ENCODE results near the gene SNX10. TPM values are rescaled to one million over a fixed set of nuclear protein-coding genes. Genes with fewer than 3 reads are reported as not detected.

The SNX10 gene
- total and polyA plus RNA-seq, 2 of the 4 experiments (the other 2 are of a cell fraction), result not detected

DNA sequence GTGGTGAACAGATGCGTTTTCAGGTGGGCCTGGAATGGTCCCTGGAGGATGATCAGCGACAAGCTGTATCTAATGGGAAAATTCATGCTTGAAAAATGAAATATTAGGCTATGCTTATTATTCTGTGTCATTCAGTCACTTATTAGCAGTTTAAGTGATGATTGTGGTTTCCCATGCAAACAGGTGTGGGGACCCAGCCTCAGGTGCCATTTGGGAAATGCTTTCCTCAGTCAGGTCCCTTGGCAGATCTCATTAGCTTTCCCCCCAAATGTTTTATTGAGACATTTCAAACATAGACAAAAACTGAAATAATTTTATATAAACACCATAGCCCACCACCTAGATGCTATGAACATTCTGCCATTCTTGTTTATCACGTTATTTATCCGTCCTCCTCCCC is 411 bp upstream of the SNX10 start:
- in situ Hi-C loops (cut with MboI; ENCODE audit: low sequenced_read_pairs) (no loop called here), intact Hi-C loops (cut with micrococcal nuclease) (no loop called here), dilution Hi-C loops (cut with HindIII; ENCODE audit: low sequenced_read_pairs, unreplicated experiment) (no loop called here)
- H2AFZ ChIP-seq (replicated peaks; ENCODE audit: low read length, poor library complexity), result no peak overlapping the region
- 0 out of 2 replicates have a peak, but pooled peaks cover 1% of the 10 kb centered on the region for H3K9me3 ChIP-seq (ENCODE audit: control insufficient read depth, insufficient read depth, low read length)
- H4K91ac ChIP-seq (ENCODE audit: insufficient read depth, low read depth, low read length), result no peak overlapping the region
- H3K9ac ChIP-seq (ENCODE audit: low read depth, low read length), result no peak overlapping the region
- H2BK15ac ChIP-seq (ENCODE audit: low read depth, low read length), result no peak overlapping the region
- TF ChIP-seq CHD1 (IDR thresholded peaks at IDR 0.05; ENCODE audit: low read depth, low read length) (no peak), MAFK (IDR thresholded peaks at IDR 0.05; ENCODE audit: low read depth, low read length) (no peak), RFX5 (IDR thresholded peaks at IDR 0.05; ENCODE audit: low read depth, low read length) (no peak), MXI1 (IDR thresholded peaks at IDR 0.05; ENCODE audit: borderline replicate concordance, low read depth, low read length) (no peak), RAD21 (IDR thresholded peaks at IDR 0.05; ENCODE audit: low read length) (no peak), BHLHE40 (IDR thresholded peaks at IDR 0.05; ENCODE audit: low read depth, low read length) (no peak), SMC3 (IDR thresholded peaks at IDR 0.05; ENCODE audit: low read depth, low read length) (no peak), MAZ (IDR thresholded peaks at IDR 0.05; ENCODE audit: borderline replicate concordance, low read depth, low read length) (no peak), POLR2A (IDR thresholded peaks at IDR 0.05; ENCODE audit: low read depth, low read length) (no peak), CEBPB (IDR thresholded peaks at IDR 0.05; ENCODE audit: low read depth, low read length) (no peak), RCOR1 (IDR thresholded peaks at IDR 0.05; ENCODE audit: insufficient replicate concordance, low read length) (no peak), NFE2L2 (IDR thresholded peaks at IDR 0.05; ENCODE audit: low read depth, low read length) (no peak), FOS (IDR thresholded peaks at IDR 0.05; ENCODE audit: low read depth, low read length) (no peak)
- TF ChIP-seq, protein P1, sequence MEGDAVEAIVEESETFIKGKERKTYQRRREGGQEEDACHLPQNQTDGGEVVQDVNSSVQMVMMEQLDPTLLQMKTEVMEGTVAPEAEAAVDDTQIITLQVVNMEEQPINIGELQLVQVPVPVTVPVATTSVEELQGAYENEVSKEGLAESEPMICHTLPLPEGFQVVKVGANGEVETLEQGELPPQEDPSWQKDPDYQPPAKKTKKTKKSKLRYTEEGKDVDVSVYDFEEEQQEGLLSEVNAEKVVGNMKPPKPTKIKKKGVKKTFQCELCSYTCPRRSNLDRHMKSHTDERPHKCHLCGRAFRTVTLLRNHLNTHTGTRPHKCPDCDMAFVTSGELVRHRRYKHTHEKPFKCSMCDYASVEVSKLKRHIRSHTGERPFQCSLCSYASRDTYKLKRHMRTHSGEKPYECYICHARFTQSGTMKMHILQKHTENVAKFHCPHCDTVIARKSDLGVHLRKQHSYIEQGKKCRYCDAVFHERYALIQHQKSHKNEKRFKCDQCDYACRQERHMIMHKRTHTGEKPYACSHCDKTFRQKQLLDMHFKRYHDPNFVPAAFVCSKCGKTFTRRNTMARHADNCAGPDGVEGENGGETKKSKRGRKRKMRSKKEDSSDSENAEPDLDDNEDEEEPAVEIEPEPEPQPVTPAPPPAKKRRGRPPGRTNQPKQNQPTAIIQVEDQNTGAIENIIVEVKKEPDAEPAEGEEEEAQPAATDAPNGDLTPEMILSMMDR (conservative IDR thresholded peaks at IDR 0.05; ENCODE audit: low read depth, low read length), result no peak
- TF ChIP-seq, protein P2, sequence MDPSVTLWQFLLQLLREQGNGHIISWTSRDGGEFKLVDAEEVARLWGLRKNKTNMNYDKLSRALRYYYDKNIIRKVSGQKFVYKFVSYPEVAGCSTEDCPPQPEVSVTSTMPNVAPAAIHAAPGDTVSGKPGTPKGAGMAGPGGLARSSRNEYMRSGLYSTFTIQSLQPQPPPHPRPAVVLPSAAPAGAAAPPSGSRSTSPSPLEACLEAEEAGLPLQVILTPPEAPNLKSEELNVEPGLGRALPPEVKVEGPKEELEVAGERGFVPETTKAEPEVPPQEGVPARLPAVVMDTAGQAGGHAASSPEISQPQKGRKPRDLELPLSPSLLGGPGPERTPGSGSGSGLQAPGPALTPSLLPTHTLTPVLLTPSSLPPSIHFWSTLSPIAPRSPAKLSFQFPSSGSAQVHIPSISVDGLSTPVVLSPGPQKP (IDR thresholded peaks at IDR 0.05; ENCODE audit: borderline replicate concordance, low read depth, low read length), result no peak
- TF ChIP-seq, protein P3, sequence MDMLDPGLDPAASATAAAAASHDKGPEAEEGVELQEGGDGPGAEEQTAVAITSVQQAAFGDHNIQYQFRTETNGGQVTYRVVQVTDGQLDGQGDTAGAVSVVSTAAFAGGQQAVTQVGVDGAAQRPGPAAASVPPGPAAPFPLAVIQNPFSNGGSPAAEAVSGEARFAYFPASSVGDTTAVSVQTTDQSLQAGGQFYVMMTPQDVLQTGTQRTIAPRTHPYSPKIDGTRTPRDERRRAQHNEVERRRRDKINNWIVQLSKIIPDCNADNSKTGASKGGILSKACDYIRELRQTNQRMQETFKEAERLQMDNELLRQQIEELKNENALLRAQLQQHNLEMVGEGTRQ (IDR thresholded peaks at IDR 0.05; ENCODE audit: low read depth, low read length), result no peak
- no peak overlapping the region for H3K4me3 ChIP-seq (ENCODE audit: insufficient read depth, low read depth, low read length)
- no peaks in the 10 kb centered on the region for H3K36me3 ChIP-seq (ENCODE audit: control insufficient read depth, insufficient read depth, low read length)
- H4K8ac ChIP-seq (ENCODE audit: low read depth in 2 of 2, low read length in 2 of 2), result no peak overlapping the region
- H3K4me2 ChIP-seq (ENCODE audit: low read depth, low read length), result peak overlapping the region; percentile 67
- H2AK5ac ChIP-seq (ENCODE audit: low read depth, low read length), result no peak overlapping the region
- H2AK9ac ChIP-seq (replicated peaks; ENCODE audit: low read depth, low read length, poor library complexity), result no peak overlapping the region
- H3K4ac ChIP-seq (ENCODE audit: low read depth, low read length), result no peak overlapping the region
- no peak overlapping the region for H2BK120ac ChIP-seq (ENCODE audit: low read depth, low read length)
- H3K4me1 ChIP-seq (ENCODE audit: control insufficient read depth, insufficient read depth, low read length), result no peaks in the 10 kb centered on the region
- no peak overlapping the region for H3K23ac ChIP-seq (ENCODE audit: low read depth, low read length)
- DNase-seq (no peak), ATAC-seq (ENCODE audit: low read depth) (no peak)
- no peaks in the 10 kb centered on the region for H4K20me1 ChIP-seq (ENCODE audit: insufficient read depth, low read length)
- no peaks in the 10 kb centered on the region for H3K9me1 ChIP-seq (ENCODE audit: insufficient read depth, low read length)
- no peak overlapping the region for H3K27ac ChIP-seq (ENCODE audit: insufficient read depth, low read length)
- H4K5ac ChIP-seq (ENCODE audit: low read depth, low read length), result no peak overlapping the region
- ChIA-PET CTCF (no interaction called here), POLR2A (ENCODE audit: unreplicated experiment) (no interaction called here)
- H3K14ac ChIP-seq (replicated peaks; ENCODE audit: low read depth, low read length), result no peak overlapping the region
- no peak overlapping the region for H3K56ac ChIP-seq (ENCODE audit: extremely low read depth, insufficient read depth, low read length)
- no TSS peak for BruUV-seq (replicated peaks)
- no peak overlapping the region for H3K18ac ChIP-seq (ENCODE audit: low read depth, low read length)
- no peak overlapping the region for H2BK20ac ChIP-seq (ENCODE audit: low read depth, low read length)
- peaks cover 13% of the 10 kb centered on the region for H3K27me3 ChIP-seq (ENCODE audit: control insufficient read depth, insufficient read depth, low read length)
- H2BK5ac ChIP-seq (ENCODE audit: low read depth, low read length, poor library complexity, severe bottlenecking), result no peak overlapping the region
- no CpG with 5 or more reads among the region's 4 CpGs for WGBS, 2 experiments (ENCODE audit: extremely low coverage in 2 of 2, insufficient read length in 1 of 2)
- no peaks in the 10 kb centered on the region for H3K79me1 ChIP-seq (ENCODE audit: low read depth in 1 of 2, low read length in 2 of 2)

Measured in IMR-90 (cell line).